Prostate gland (tissue), 2 donors: ENCODE measurements around the gene ARSG. TPM values are rescaled to one million over a fixed set of nuclear protein-coding genes. Genes with fewer than 3 reads are reported as not detected.

Source experiments
- DNase-seq: peaks from one replicate; pipeline ENCODE4 v3.0.0-alpha.2; 2019; ENCODE audit warnings: low spot score
- H3K27ac ChIP-seq, 2 donors: fragments of 200-600 bp; sonication (generic); 2 replicates each; pipeline ENCODE4 v1.5.1; 2017 to 2019
- H3K27me3 ChIP-seq: fragments of 200-600 bp; sonication (generic); replicated peaks from 2 replicates; pipeline ENCODE4 v1.5.1; 2019; ENCODE audit not compliant: insufficient read depth
- H3K36me3 ChIP-seq, 2 donors: fragments of 200-600 bp; sonication (generic); 1 replicate in 1 of 2; 2 replicates in 1 of 2; pipeline versions ENCODE4 v1.5.1 to v1.8.1; 2017 to 2019
- H3K4me1 ChIP-seq: fragments of 200-600 bp; sonication (generic); replicated peaks from 2 replicates; pipeline ENCODE4 v1.5.1; 2019
- H3K4me3 ChIP-seq, 2 donors: fragments of 200-600 bp; sonication (generic); 2 replicates each; pipeline ENCODE4 v1.5.1; 2017 to 2019
- H3K9me3 ChIP-seq: fragments of 200-600 bp; sonication (generic); 2 replicates; pipeline ENCODE4 v1.5.1; 2017
- POLR2A ChIP-seq: fragments of 450-650 bp; IDR thresholded peaks from one replicate; pipeline ENCODE4 v1.6.1; 2016; ENCODE audit warnings: antibody characterized with exemption, mild to moderate bottlenecking
- POLR2AphosphoS5 ChIP-seq: sonication (generic); formaldehyde crosslinking; IDR thresholded peaks from one replicate; pipeline ENCODE4 v1.6.1; 2017; ENCODE audit warnings: antibody characterized with exemption
- WGBS: methylation state at CpG from one replicate; pipeline ENCODE4 v1.1.5; 2018; 5-methylcytosine and 5-hydroxymethylcytosine counted together
- intact Hi-C: fragments of 100-400 bp; cut with DNase I; formaldehyde crosslinking; loops from one replicate; pipeline ENCODE4 v1.14.2; 2022
- total RNA-seq, 2 donors: library from RNA; depleted of rRNA; stranded (reverse); fragments of >200 nt; gene quantifications; one replicate each; pipeline ENCODE4 v1.1.0, GENCODE V29; 2016
- TF ChIP-seq, protein P1 (sequence below), 4 experiments: fragments of 200-600 bp in 2 of 4; fragments of 450-650 bp in 2 of 4; sonication (generic) in 2 of 4; IDR thresholded peaks; 1 replicate in 3 of 4; 2 replicates in 1 of 4; pipeline ENCODE4 v1.5.1; 2016 to 2019; ENCODE audit warnings: antibody characterized with exemption in 4 of 4, mild to moderate bottlenecking in 2 of 4, moderate library complexity in 2 of 4

The ARSG gene
- total RNA-seq, 2 donors from 2014 or later, result 1.5 to 8.3 TPM

DNA sequence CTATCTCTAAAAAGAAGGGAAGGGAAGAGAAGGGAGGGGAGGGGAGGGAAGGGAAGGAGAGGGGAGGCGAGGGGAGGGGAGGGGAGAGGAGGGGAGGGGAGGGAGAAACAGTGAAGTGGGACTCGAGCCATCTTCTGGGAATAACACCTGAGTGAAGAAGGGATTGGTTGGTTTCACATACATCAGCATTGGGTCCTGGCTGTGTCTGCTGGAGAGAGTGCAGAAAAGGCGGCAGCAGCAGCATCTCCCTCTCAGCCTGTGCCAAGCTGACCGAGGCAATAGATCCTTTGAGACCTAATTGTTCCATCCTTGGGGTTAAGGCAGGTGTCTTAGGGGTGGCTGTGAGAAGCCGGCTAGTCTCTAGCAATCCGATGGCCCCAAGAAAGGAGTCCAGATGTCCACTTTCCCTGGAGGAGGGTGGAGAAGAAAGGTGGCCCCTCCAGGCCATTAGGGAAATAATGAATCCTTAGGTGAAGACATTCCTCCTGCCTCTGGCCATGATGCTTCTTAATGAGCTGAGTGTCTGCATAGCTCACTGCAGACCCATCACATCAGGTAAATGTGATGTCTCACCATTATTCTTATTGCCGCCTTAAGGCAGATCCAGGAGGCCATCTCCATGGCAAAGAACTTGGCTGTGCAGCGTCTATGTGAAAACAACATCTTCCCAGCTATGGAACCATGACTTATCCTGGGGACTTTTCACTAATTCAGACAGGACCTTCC lies 94.4 kb downstream of the ARSG start:
- intact Hi-C loops, result no loop called here
- TF ChIP-seq, protein P1, sequence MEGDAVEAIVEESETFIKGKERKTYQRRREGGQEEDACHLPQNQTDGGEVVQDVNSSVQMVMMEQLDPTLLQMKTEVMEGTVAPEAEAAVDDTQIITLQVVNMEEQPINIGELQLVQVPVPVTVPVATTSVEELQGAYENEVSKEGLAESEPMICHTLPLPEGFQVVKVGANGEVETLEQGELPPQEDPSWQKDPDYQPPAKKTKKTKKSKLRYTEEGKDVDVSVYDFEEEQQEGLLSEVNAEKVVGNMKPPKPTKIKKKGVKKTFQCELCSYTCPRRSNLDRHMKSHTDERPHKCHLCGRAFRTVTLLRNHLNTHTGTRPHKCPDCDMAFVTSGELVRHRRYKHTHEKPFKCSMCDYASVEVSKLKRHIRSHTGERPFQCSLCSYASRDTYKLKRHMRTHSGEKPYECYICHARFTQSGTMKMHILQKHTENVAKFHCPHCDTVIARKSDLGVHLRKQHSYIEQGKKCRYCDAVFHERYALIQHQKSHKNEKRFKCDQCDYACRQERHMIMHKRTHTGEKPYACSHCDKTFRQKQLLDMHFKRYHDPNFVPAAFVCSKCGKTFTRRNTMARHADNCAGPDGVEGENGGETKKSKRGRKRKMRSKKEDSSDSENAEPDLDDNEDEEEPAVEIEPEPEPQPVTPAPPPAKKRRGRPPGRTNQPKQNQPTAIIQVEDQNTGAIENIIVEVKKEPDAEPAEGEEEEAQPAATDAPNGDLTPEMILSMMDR (IDR thresholded peaks at IDR 0.05), result no peak
- TF ChIP-seq POLR2A (no peak), POLR2AphosphoS5 (no peak)
- no peaks in the 10 kb centered on the region for H3K27me3 ChIP-seq
- peaks cover 6% of the 10 kb centered on the region for H3K4me1 ChIP-seq
- H3K36me3 ChIP-seq, result no peaks in the 10 kb centered on the region
- H3K4me3 ChIP-seq, result no peak overlapping the region
- H3K9me3 ChIP-seq, result no peaks in the 10 kb centered on the region
- peak overlapping the region; percentile 59 for H3K27ac ChIP-seq
- no peak for DNase-seq
- WGBS, result 85% methylated on average over 8 of the region's 8 CpGs

- Histone ChIP-seq H3K4me1 (peaks cover 6% of the 10 kb centered on the region), H3K36me3 (no peaks in the 10 kb centered on the region), H3K27ac (no peak overlapping the region), H3K27me3 (no peaks in the 10 kb centered on the region), H3K9me3 (no peaks in the 10 kb centered on the region), H3K4me3 (no peak overlapping the region)
- WGBS, result 93% methylated on average over 6 of the region's 6 CpGs
- TF ChIP-seq, protein P1 (IDR thresholded peaks at IDR 0.05), result no peak
- TF ChIP-seq POLR2A (no peak), POLR2AphosphoS5 (no peak)
- DNase-seq, result no peak
- intact Hi-C loops, result no loop called here
Measured at GRCh38 chr17:68387435-68388218, 96.3 kb downstream of the ARSG start.

GRCh38 chr17:68389041-68389440 lies 97.7 kb downstream of the ARSG start:
- Histone ChIP-seq H3K27ac (no peak overlapping the region), H3K27me3 (no peaks in the 10 kb centered on the region), H3K9me3 (no peaks in the 10 kb centered on the region), H3K4me1 (peaks cover 6% of the 10 kb centered on the region), H3K4me3 (no peak overlapping the region), H3K36me3 (no peaks in the 10 kb centered on the region)
- intact Hi-C loops, result no loop called here
- no peak for TF ChIP-seq POLR2A
- no peak for TF ChIP-seq POLR2AphosphoS5
- TF ChIP-seq, protein P1 (IDR thresholded peaks at IDR 0.05), result no peak
- no peak for DNase-seq
- 88% methylated on average over 7 of the region's 7 CpGs for WGBS

DNA sequence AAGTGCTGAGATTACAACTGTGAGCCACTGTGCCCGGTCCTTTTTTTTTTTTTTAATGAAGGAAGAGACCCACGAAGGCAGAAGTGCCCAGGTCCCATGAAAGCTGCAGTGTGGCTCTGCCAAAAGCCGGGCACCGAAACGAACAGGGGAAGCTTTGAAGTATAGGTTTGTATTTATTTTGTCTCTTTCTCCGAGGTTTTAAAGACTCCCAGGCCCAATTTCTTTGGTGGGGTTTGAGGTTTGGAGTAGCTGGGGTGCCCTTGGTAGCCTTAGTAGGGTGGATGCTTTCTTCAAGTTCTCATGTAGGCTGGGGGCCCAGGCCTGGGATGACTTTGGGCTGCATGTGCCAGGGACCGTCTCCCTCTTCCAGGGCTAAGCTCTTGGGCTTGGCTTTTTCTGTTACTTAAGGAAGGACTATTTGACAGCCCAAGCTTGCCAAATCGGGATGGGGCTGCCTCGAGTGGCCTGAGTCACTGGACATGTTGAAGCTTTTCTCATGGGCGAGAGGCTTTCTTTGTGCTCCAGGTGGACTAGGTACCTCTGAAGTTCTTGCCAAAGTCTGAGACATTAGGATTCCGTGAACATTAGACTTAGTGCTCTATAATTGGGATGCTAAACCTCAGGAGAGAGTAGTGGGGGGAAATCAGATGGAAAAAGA lies 99.7 kb downstream of the ARSG start:
- H3K27me3 ChIP-seq, result no peaks in the 10 kb centered on the region
- H3K4me3 ChIP-seq, result no peak overlapping the region
- no peak for TF ChIP-seq POLR2A
- TF ChIP-seq POLR2AphosphoS5, result no peak
- TF ChIP-seq, protein P1 (IDR thresholded peaks at IDR 0.05), result no peak
- H3K36me3 ChIP-seq, result no peaks in the 10 kb centered on the region
- H3K4me1 ChIP-seq, result peaks cover 4% of the 10 kb centered on the region
- H3K27ac ChIP-seq, result peak overlapping the region in 1 of 2 donors; percentile 39
- no peaks in the 10 kb centered on the region for H3K9me3 ChIP-seq
- intact Hi-C loops, result loop anchor here (10.0 kb wide), 1 partner anchor 126 kb away; no protein-coding TSS in a partner anchor
- 74% methylated on average over 11 of the region's 11 CpGs for WGBS
- no peak for DNase-seq
